Stimulated activated CD8-positive, alpha-beta memory T cell treated with anti-CD3 and anti-CD28 coated beads, Interleukin-4, amount 100 ng/mL, for 1 hour (primary cell): Measurements from ENCODE around the gene SOX3.

ENCODE experiments used
- DNase-seq, 2 donors: peaks; one replicate each; pipeline ENCODE4 v3.0.0-alpha.2; 2020; ENCODE audit warnings: low read depth in 2 of 2, low spot score in 1 of 2

The SOX3 gene

GRCh38 chrX:140500441-140500840 lies 4.4 kb downstream of the SOX3 start:
- no peak for DNase-seq

DNA sequence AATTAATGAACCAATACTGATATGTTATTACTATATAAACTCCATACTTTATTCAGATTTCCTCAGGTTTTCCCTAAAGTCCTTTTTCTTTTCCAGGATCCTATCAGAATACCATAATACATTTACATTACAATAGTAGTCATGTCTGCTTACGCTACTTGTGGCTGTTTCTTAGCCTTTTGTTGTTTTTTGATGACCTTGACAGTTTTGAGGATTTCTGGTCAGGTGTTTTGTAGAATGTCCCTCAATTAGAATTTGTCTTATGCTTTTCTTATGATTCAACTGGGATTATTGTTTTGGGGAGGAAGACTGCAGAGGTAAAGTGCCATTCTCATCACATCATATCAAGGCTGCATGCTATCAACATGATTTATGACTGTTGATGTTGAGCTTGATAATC lies 9.1 kb downstream of the SOX3 start:
- DNase-seq: no peak

- DNase-seq: no peak
Measured at GRCh38 chrX:140492066-140492994, 12.5 kb downstream of the SOX3 start.

DNA sequence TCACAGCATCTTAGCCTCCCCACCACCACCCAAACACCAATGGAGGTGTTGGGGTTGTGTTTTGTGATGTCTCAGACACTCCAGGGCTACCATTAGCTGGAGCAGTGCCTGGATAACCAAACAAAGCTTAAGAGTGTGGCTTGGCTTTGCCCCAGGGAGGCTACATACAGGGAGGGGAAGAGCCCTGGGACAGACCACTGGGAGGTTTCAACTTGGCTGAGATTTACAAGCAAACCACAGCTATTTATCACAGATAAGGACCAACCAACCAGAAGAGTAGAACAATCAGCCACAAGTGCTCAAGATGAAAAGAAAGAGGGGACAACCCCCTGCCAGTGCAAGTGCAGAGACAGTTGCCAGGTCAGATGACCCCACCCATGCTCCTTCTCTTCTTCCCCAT lies 24.1 kb downstream of the SOX3 start:
- DNase-seq: no peak

DNA sequence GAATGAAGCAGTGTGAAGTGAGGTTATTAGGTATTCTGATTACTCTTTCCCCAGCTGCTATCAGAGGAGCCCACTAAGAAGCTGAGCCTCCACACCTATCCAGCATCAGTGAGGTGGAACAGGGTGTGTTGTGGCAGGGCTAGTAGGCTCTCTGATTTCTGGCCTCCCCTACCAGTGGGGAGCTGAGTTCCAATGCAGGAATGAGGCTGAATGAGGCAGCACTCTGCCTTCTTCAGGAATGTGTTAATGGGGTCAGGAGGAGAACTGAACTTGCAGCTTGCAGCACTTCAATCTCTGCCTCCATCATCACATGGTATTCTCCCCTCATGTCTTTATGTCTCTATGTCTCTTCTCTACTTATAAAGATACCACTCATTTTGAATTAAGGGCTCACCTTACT lies 26.9 kb downstream of the SOX3 start:
- no peak for DNase-seq

GRCh38 chrX:140475025-140475424 lies 29.8 kb downstream of the SOX3 start:
- no peak for DNase-seq

- no peak for DNase-seq
Measured at GRCh38 chrX:140467211-140467610, 37.7 kb downstream of the SOX3 start.
